ENCODE results near the gene GAMT. TPM values are rescaled to one million over a fixed set of nuclear protein-coding genes. Genes with fewer than 3 reads are reported as not detected.

Gene GAMT
- total RNA-seq, 1 experiment from 2014 or later = 27.7 TPM

DNA sequence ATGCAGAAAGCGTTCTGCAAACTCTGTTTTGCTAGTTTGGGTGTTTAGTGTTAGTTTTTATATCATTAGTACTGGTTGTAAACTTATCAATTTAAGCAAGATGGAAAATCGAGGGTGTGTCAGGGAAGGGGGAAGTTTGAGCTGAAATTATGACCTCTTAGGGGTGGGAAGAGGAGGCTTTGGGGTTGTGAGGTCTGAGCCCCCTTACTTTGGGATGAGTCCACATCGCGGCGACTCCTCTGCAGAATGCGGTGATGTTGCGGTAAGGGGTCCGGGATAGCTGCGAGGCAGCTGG lies 18.4 kb downstream of the GAMT start:
- H3K4me1 Mint-ChIP-seq = peaks cover 14% of the 10 kb centered on the region
- TF ChIP-seq FOXP1 (CRISPR knock-in tag; IDR thresholded peaks at IDR 0.05; ENCODE audit: borderline replicate concordance) = no peak
- no peak for TF ChIP-seq GABPB1 (CRISPR knock-in tag; IDR thresholded peaks at IDR 0.05)
- TF ChIP-seq SOX15 (CRISPR knock-in tag; IDR thresholded peaks at IDR 0.05) = no peak
- TF ChIP-seq FOXK1 (CRISPR knock-in tag; IDR thresholded peaks at IDR 0.05) = no peak
- TF ChIP-seq, protein P1, sequence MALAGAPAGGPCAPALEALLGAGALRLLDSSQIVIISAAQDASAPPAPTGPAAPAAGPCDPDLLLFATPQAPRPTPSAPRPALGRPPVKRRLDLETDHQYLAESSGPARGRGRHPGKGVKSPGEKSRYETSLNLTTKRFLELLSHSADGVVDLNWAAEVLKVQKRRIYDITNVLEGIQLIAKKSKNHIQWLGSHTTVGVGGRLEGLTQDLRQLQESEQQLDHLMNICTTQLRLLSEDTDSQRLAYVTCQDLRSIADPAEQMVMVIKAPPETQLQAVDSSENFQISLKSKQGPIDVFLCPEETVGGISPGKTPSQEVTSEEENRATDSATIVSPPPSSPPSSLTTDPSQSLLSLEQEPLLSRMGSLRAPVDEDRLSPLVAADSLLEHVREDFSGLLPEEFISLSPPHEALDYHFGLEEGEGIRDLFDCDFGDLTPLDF (CRISPR knock-in tag; IDR thresholded peaks at IDR 0.05) = no peak
- TF ChIP-seq, protein P2, sequence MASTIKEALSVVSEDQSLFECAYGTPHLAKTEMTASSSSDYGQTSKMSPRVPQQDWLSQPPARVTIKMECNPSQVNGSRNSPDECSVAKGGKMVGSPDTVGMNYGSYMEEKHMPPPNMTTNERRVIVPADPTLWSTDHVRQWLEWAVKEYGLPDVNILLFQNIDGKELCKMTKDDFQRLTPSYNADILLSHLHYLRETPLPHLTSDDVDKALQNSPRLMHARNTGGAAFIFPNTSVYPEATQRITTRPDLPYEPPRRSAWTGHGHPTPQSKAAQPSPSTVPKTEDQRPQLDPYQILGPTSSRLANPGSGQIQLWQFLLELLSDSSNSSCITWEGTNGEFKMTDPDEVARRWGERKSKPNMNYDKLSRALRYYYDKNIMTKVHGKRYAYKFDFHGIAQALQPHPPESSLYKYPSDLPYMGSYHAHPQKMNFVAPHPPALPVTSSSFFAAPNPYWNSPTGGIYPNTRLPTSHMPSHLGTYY (CRISPR knock-in tag; IDR thresholded peaks at IDR 0.05) = no peak
- TF ChIP-seq EMX1 (CRISPR knock-in tag; IDR thresholded peaks at IDR 0.05) = no peak
- TF ChIP-seq, protein P3, sequence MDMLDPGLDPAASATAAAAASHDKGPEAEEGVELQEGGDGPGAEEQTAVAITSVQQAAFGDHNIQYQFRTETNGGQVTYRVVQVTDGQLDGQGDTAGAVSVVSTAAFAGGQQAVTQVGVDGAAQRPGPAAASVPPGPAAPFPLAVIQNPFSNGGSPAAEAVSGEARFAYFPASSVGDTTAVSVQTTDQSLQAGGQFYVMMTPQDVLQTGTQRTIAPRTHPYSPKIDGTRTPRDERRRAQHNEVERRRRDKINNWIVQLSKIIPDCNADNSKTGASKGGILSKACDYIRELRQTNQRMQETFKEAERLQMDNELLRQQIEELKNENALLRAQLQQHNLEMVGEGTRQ (CRISPR knock-in tag; IDR thresholded peaks at IDR 0.05) = no peak
- no peak for TF ChIP-seq ESRRA (CRISPR knock-in tag; IDR thresholded peaks at IDR 0.05; ENCODE audit: borderline replicate concordance)
- TF ChIP-seq, protein P4, sequence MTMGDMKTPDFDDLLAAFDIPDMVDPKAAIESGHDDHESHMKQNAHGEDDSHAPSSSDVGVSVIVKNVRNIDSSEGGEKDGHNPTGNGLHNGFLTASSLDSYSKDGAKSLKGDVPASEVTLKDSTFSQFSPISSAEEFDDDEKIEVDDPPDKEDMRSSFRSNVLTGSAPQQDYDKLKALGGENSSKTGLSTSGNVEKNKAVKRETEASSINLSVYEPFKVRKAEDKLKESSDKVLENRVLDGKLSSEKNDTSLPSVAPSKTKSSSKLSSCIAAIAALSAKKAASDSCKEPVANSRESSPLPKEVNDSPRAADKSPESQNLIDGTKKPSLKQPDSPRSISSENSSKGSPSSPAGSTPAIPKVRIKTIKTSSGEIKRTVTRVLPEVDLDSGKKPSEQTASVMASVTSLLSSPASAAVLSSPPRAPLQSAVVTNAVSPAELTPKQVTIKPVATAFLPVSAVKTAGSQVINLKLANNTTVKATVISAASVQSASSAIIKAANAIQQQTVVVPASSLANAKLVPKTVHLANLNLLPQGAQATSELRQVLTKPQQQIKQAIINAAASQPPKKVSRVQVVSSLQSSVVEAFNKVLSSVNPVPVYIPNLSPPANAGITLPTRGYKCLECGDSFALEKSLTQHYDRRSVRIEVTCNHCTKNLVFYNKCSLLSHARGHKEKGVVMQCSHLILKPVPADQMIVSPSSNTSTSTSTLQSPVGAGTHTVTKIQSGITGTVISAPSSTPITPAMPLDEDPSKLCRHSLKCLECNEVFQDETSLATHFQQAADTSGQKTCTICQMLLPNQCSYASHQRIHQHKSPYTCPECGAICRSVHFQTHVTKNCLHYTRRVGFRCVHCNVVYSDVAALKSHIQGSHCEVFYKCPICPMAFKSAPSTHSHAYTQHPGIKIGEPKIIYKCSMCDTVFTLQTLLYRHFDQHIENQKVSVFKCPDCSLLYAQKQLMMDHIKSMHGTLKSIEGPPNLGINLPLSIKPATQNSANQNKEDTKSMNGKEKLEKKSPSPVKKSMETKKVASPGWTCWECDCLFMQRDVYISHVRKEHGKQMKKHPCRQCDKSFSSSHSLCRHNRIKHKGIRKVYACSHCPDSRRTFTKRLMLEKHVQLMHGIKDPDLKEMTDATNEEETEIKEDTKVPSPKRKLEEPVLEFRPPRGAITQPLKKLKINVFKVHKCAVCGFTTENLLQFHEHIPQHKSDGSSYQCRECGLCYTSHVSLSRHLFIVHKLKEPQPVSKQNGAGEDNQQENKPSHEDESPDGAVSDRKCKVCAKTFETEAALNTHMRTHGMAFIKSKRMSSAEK (CRISPR knock-in tag; IDR thresholded peaks at IDR 0.05; ENCODE audit: borderline replicate concordance) = no peak
- TF ChIP-seq CREM (CRISPR knock-in tag; IDR thresholded peaks at IDR 0.05) = no peak
- POLR2A ChIA-PET = interaction anchor here (0.5 kb wide), 1 partner anchor 109 kb away, joined by 3 read pairs; no protein-coding TSS in a partner anchor
- peaks cover 4% of the 10 kb centered on the region for H3K27me3 Mint-ChIP-seq (ENCODE audit: low read depth)
- H3K36me3 Mint-ChIP-seq = no peaks in the 10 kb centered on the region; the same call in 1 of the 2 replicates
- no peaks in the 10 kb centered on the region for H3K9me3 Mint-ChIP-seq
- ATAC-seq (peak; percentile 65), DNase-seq (ENCODE audit: low spot score) (no peak)
- CTCF ChIA-PET = interaction anchor here (0.8 to 1.9 kb wide), 6 partner anchors 67 to 139 kb away, joined by 3 to 4 read pairs (median 4); partner anchors contain the start of genes CIRBP and REEP6
- H3K4me3 Mint-ChIP-seq = peak overlapping the region; percentile 81
- H3K27ac Mint-ChIP-seq = no peak overlapping the region

DNA sequence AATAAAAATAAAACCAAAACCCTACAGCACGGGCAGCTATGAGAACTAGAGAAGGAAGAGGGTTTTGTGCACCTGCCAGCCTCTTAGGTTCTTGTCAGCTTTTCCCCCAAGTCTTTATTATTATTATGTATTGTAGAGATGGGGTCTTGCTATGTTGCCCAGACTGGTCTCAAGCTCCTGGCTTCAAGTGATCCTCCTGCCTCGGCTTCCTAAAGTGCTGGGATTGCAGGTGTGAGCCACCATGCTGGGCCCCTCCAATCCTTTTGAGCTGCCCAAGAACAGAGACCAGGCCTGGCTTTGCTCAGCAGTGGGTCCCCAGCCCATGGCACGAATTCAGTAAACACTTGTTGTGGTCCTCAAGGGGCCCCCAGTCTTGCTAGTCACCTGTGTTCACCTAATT lies 19.1 kb downstream of the GAMT start:
- CTCF ChIA-PET = interaction anchor here (1.3 to 1.9 kb wide), 4 partner anchors 71 to 138 kb away, joined by 3 to 6 read pairs (median 4); partner anchors contain the start of gene REEP6

More for the DNA sequence above, 19.1 kb downstream of the GAMT start:
- no peaks in the 10 kb centered on the region for H3K9me3 Mint-ChIP-seq
- no peak overlapping the region for H3K27ac Mint-ChIP-seq
- peaks cover 4% of the 10 kb centered on the region for H3K27me3 Mint-ChIP-seq (ENCODE audit: low read depth)
- DNase-seq (ENCODE audit: low spot score) (no peak), ATAC-seq (no peak)
- 0 out of 2 replicates have a peak, but pooled peaks cover 2% of the 10 kb centered on the region for H3K36me3 Mint-ChIP-seq
- H3K4me3 Mint-ChIP-seq = no peak overlapping the region
- TF ChIP-seq ZNF121 (CRISPR knock-in tag; IDR thresholded peaks at IDR 0.05) (peak; percentile 16; the same call in 1 of the 2 replicates), SMAD3 (CRISPR knock-in tag; IDR thresholded peaks at IDR 0.05; ENCODE audit: borderline replicate concordance) (no peak), GABPB1 (CRISPR knock-in tag; IDR thresholded peaks at IDR 0.05) (no peak)
- TF ChIP-seq, protein P5, sequence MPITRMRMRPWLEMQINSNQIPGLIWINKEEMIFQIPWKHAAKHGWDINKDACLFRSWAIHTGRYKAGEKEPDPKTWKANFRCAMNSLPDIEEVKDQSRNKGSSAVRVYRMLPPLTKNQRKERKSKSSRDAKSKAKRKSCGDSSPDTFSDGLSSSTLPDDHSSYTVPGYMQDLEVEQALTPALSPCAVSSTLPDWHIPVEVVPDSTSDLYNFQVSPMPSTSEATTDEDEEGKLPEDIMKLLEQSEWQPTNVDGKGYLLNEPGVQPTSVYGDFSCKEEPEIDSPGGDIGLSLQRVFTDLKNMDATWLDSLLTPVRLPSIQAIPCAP (CRISPR knock-in tag; IDR thresholded peaks at IDR 0.05) = no peak
- POLR2A ChIA-PET = interaction anchor here (0.7 kb wide), 1 partner anchor 599 kb away, joined by 3 read pairs; no protein-coding TSS in a partner anchor
- peaks cover 14% of the 10 kb centered on the region for H3K4me1 Mint-ChIP-seq
